ENCODE measurements around the gene STING1. TPM values are rescaled to one million over a fixed set of nuclear protein-coding genes. Genes with fewer than 3 reads are reported as not detected.

Gene STING1
- polyA plus RNA-seq, 1 donor from 2014 or later, result 0.12 TPM

GRCh38 chr5:139451878-139452660 lies 30.5 kb downstream of the STING1 start:
- Histone ChIP-seq H3K4me3 (ENCODE audit: low read length) (no peak overlapping the region), H3K36me3 (ENCODE audit: insufficient read depth, low read length) (no peaks in the 10 kb centered on the region), H3F3A (ENCODE audit: insufficient read depth, low read length, poor library complexity, severe bottlenecking) (no peaks in the 10 kb centered on the region), H3K9ac (ENCODE audit: low read length) (no peak overlapping the region), H3K79me2 (replicated peaks; ENCODE audit: insufficient read depth, low read length) (no peaks in the 10 kb centered on the region), H3K4me2 (ENCODE audit: low read length) (no peak overlapping the region), H3K9me2 (ENCODE audit: insufficient read depth, low read length) (no peaks in the 10 kb centered on the region), H3K27ac (ENCODE audit: low read length) (no peak overlapping the region), H3K27me3 (ENCODE audit: insufficient read depth, low read depth, low read length) (no peaks in the 10 kb centered on the region), H4K20me1 (ENCODE audit: insufficient read depth) (no peaks in the 10 kb centered on the region), H3K9me3 (ENCODE audit: low read length) (no peaks in the 10 kb centered on the region), H2AFZ (ENCODE audit: low read depth, low read length) (no peak overlapping the region)
- TF ChIP-seq RAD21 (conservative IDR thresholded peaks at IDR 0.05), result no peak
- no peak for TF ChIP-seq POLR2AphosphoS5 (IDR thresholded peaks at IDR 0.05)
- TF ChIP-seq CTCF (IDR thresholded peaks at IDR 0.05; ENCODE audit: poor library complexity, severe bottlenecking), result no peak
- TF ChIP-seq REST (IDR thresholded peaks at IDR 0.05; ENCODE audit: borderline replicate concordance), result no peak
- no peak for TF ChIP-seq MXI1 (conservative IDR thresholded peaks at IDR 0.05; ENCODE audit: poor library complexity, severe bottlenecking)
- TF ChIP-seq EP300 (conservative IDR thresholded peaks at IDR 0.05; ENCODE audit: poor library complexity, severe bottlenecking), result no peak
- no peak for TF ChIP-seq TAF1 (IDR thresholded peaks at IDR 0.05; ENCODE audit: low read depth)

- Histone ChIP-seq H3K27me3 (ENCODE audit: insufficient read depth, low read depth, low read length) (no peaks in the 10 kb centered on the region), H3K79me2 (replicated peaks; ENCODE audit: insufficient read depth, low read length) (no peaks in the 10 kb centered on the region), H3K9ac (ENCODE audit: low read length) (no peak overlapping the region), H2AFZ (ENCODE audit: low read depth, low read length) (no peak overlapping the region), H3K4me2 (ENCODE audit: low read length) (no peak overlapping the region), H3K9me3 (ENCODE audit: low read length) (no peaks in the 10 kb centered on the region), H3K27ac (ENCODE audit: low read length) (no peak overlapping the region), H3F3A (ENCODE audit: insufficient read depth, low read length, poor library complexity, severe bottlenecking) (no peaks in the 10 kb centered on the region), H3K9me2 (ENCODE audit: insufficient read depth, low read length) (no peaks in the 10 kb centered on the region), H4K20me1 (ENCODE audit: insufficient read depth) (no peaks in the 10 kb centered on the region), H3K4me3 (ENCODE audit: low read length) (no peak overlapping the region), H3K36me3 (ENCODE audit: insufficient read depth, low read length) (no peaks in the 10 kb centered on the region)
- no peak for TF ChIP-seq POLR2AphosphoS5 (IDR thresholded peaks at IDR 0.05)
- TF ChIP-seq EP300 (conservative IDR thresholded peaks at IDR 0.05; ENCODE audit: poor library complexity, severe bottlenecking), result no peak
- no peak for TF ChIP-seq SMC3 (conservative IDR thresholded peaks at IDR 0.05; ENCODE audit: poor library complexity)
- TF ChIP-seq RAD21 (conservative IDR thresholded peaks at IDR 0.05), result no peak
- TF ChIP-seq REST (IDR thresholded peaks at IDR 0.05; ENCODE audit: borderline replicate concordance), result no peak
- no peak for TF ChIP-seq MXI1 (conservative IDR thresholded peaks at IDR 0.05; ENCODE audit: poor library complexity, severe bottlenecking)
- no peak for TF ChIP-seq EZH2 (IDR thresholded peaks at IDR 0.05; ENCODE audit: borderline replicate concordance, insufficient read depth, low read length, poor library complexity, severe bottlenecking)
- no peak for TF ChIP-seq TAF1 (IDR thresholded peaks at IDR 0.05; ENCODE audit: low read depth)
- no peak for TF ChIP-seq CTCF (IDR thresholded peaks at IDR 0.05; ENCODE audit: poor library complexity, severe bottlenecking)
Measured at GRCh38 chr5:139451176-139451575, 31.4 kb downstream of the STING1 start.
